HG03108 (cell line): ENCODE data around the gene KCNK13.
"Not testable (repeated sequence)": the region's sequence is repeated elsewhere in the genome, so short reads cannot be mapped to it uniquely, and the experiment has no call there.

ENCODE experiments used
- ATAC-seq: cut with Tn5 transposase; IDR thresholded peaks from one replicate; pipeline ENCODE4 v1.9.1; 2021; ENCODE audit warnings: moderate library complexity; ENCODE audit not compliant: unreplicated experiment

The KCNK13 gene

DNA sequence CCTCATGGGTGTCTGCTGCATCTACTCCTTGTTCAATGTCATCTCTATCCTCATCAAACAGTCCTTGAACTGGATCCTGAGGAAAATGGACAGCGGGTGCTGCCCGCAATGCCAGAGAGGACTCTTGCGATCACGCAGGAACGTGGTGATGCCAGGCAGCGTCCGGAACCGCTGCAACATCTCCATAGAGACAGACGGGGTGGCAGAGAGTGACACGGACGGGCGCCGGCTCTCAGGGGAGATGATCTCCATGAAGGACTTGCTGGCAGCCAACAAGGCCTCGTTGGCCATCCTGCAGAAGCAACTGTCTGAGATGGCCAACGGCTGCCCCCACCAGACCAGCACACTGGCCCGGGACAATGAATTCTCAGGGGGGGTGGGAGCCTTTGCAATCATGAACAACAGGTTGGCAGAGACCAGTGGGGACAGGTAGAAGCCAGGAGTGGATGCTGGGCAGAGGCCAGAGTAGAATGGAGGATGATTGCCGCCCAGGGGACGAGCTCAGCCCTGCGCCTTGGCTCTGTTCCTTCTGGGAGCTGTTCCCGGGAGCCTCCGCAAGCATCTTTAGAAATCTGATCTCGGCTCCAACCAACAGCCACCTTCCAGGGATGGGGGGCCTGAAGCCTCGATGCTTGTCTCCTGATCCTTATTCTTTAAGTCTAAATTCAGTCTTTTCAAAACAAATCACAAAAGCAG lies 122.9 kb downstream of the KCNK13 start:
- no peak for ATAC-seq

DNA sequence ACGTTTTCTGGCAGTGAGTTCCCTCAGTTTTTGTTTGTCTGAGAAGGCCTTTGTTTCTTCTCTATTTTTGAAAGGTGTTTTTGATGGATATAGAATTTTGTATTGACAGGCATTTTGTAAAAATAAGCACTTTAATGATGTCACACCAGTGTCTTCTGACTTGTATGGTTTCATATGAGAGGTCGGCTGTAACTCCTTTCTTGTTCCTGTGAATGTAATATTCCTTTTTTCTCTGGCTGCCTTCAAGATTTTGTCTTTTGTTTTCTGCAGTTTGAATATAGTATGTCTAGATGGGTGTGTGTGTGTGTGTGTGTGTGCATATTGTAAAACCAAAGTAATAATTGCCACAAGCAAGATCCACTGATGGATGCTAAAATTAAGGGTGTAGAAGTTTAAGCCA lies 126.8 kb downstream of the KCNK13 start:
- ATAC-seq, result no peak

GRCh38 chr14:90191154-90191553 lies 129.4 kb downstream of the KCNK13 start:
- ATAC-seq, result no peak

- no peak for ATAC-seq
Observed at GRCh38 chr14:90191585-90191984, 129.8 kb downstream of the KCNK13 start.

GRCh38 chr14:90193925-90194324 lies 132.1 kb downstream of the KCNK13 start:
- no peak for ATAC-seq

- ATAC-seq, result no peak
Observed at GRCh38 chr14:90194706-90195105, 132.9 kb downstream of the KCNK13 start.

- ATAC-seq, result no peak
Observed at GRCh38 chr14:90198541-90199060, 136.8 kb downstream of the KCNK13 start.

DNA sequence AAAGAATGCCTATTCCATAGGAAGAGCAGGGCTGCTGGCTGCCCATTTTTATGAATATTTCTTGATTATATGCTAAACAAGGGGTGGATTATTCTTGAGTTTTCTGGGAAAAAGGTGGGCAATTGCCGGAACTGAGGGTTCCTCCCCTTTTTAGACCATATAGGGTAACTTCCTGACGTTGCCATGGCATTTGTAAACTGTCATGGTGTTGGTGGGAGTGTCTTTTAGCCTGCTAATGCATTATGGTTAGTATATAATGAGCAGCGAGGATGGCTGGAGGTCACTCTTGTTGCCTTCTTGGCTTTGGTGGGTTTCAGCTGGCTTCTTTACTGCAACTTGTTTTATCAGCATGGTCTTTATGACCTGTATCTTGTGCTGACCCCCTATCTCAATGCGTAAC lies 138.8 kb downstream of the KCNK13 start:
- ATAC-seq, result not testable (repeated sequence)

- ATAC-seq, result no peak
Observed at GRCh38 chr14:90201344-90201743, 139.6 kb downstream of the KCNK13 start.

DNA sequence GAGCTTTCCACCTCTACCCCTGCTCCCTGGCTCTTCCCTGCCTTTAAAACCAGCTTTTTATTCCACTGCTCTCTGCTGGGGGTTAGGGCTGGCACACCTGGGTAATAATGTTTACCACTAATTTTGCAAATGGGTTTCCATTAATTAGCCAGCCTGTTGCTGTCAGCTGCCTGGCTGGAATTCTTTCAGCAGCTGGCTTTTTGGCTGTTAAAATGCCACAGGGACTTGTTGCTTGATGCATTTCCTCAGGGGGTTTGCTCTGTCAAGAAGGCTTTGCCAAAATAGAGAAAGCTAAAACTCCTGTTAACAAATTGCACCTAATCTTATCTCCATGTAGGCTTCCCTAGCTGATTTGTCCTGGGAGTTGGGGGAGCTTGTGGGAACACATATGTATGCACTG lies 142.7 kb downstream of the KCNK13 start:
- ATAC-seq, result no peak

GRCh38 chr14:90213099-90213748 lies 151.4 kb downstream of the KCNK13 start:
- no peak for ATAC-seq

GRCh38 chr14:90228478-90228877 lies 166.7 kb downstream of the KCNK13 start:
- no peak for ATAC-seq

GRCh38 chr14:90229942-90230341 lies 168.1 kb downstream of the KCNK13 start:
- ATAC-seq, result not testable (repeated sequence)
